ENCODE results near the gene GRM8. TPM values are rescaled to one million over a fixed set of nuclear protein-coding genes. Genes with fewer than 3 reads are reported as not detected.

Gene GRM8
- total and polyA plus RNA-seq, 9 of the 15 experiments (the other 6 are each of a cell fraction or from before 2014, with no cell fraction given) = 0.13 TPM; not detected in 7

- no peaks in the 10 kb centered on the region for H3K4me1 ChIP-seq (replicated peaks in 1 of 2; ENCODE audit: control insufficient read depth in 2 of 2, insufficient read depth in 2 of 2, low read length in 2 of 2)
- H3K9me3 ChIP-seq (replicated peaks; ENCODE audit: control insufficient read depth, insufficient read depth, low read depth, low read length) = no peaks in the 10 kb centered on the region
- CTCF ChIA-PET (ENCODE audit: low intra/inter-chr PET ratio) = no interaction called here
- ATAC-seq (no peak), FAIRE-seq (no peak), DNase-seq (ENCODE audit: extremely low read depth in 1 of 4, low spot score in 3 of 4) (no peak)
- no peaks in the 10 kb centered on the region for H3K79me2 ChIP-seq (ENCODE audit: control insufficient read depth, insufficient read depth, low read length)
- no peak overlapping the region for H3K27ac ChIP-seq (ENCODE audit: extremely low read depth, low read depth, low read length)
- WGBS (ENCODE audit: insufficient coverage, low coverage, missing lambda C conversion rate) = 0% methylated on average over 4 of the region's 4 CpGs
- H3K9me1 ChIP-seq (ENCODE audit: control insufficient read depth, insufficient read depth, low read length) = no peaks in the 10 kb centered on the region
- no peak overlapping the region for H3K4me2 ChIP-seq (ENCODE audit: insufficient read depth, low read length)
- no TSS peak for BruUV-seq (replicated peaks)
- TF ChIP-seq NR4A1 (CRISPR knock-in tag; IDR thresholded peaks at IDR 0.05) (no peak), NR4A1 (tag; IDR thresholded peaks at IDR 0.05) (no peak), ZNF316 (IDR thresholded peaks at IDR 0.05) (no peak), WHSC1 (IDR thresholded peaks at IDR 0.05; ENCODE audit: low read length) (no peak), RNF219 (CRISPR knock-in tag; IDR thresholded peaks at IDR 0.05) (no peak), PCBP2 (IDR thresholded peaks at IDR 0.05; ENCODE audit: low read depth, low read length, poor library complexity, severe bottlenecking) (no peak), GTF2A2 (tag; IDR thresholded peaks at IDR 0.05) (no peak), CAMTA2 (CRISPR knock-in tag; conservative IDR thresholded peaks at IDR 0.05) (no peak), ZNF436 (CRISPR knock-in tag; IDR thresholded peaks at IDR 0.05) (no peak), ZNF77 (CRISPR knock-in tag; IDR thresholded peaks at IDR 0.05) (no peak), E2F4 (CRISPR knock-in tag; IDR thresholded peaks at IDR 0.05; ENCODE audit: low read depth) (no peak), PTBP1 (IDR thresholded peaks at IDR 0.05; ENCODE audit: low read depth, low read length) (no peak), ZEB2 (IDR thresholded peaks at IDR 0.05) (no peak), POLR2AphosphoS2 (IDR thresholded peaks at IDR 0.05; ENCODE audit: low read length) (no peak), HDAC2 (IDR thresholded peaks at IDR 0.05) (no peak), ZBTB1 (CRISPR knock-in tag; IDR thresholded peaks at IDR 0.05; ENCODE audit: borderline replicate concordance, low read depth) (no peak), ZNF780A (CRISPR knock-in tag; IDR thresholded peaks at IDR 0.05) (no peak), CC2D1A (IDR thresholded peaks at IDR 0.05) (no peak), ZNF384 (IDR thresholded peaks at IDR 0.05; ENCODE audit: low read depth, low read length) (no peak)
- H3K27me3 ChIP-seq (ENCODE audit: control insufficient read depth in 2 of 2, insufficient read depth in 2 of 2, low read length in 2 of 2) = no peaks in the 10 kb centered on the region
- H4K20me1 ChIP-seq (replicated peaks; ENCODE audit: control insufficient read depth, insufficient read depth, low read length) = no peaks in the 10 kb centered on the region
- intact Hi-C loops (cut with micrococcal nuclease) (no loop called here), in situ Hi-C loops (cut with MboI) (no loop called here)
- POLR2A ChIA-PET = no interaction called here
- H2AFZ ChIP-seq (ENCODE audit: low read depth, low read length) = no peak overlapping the region
- H3K36me3 ChIP-seq (ENCODE audit: control insufficient read depth, insufficient read depth, low read length) = no peaks in the 10 kb centered on the region
- no peak overlapping the region for H3K9ac ChIP-seq (ENCODE audit: insufficient read depth in 1 of 2, low read depth in 2 of 2, low read length in 2 of 2)
- no peak overlapping the region for H3K4me3 ChIP-seq
Observed at GRCh38 chr7:126487728-126488442, 764.9 kb downstream of the GRM8 start.

Data from K562 (cell line).